Natural killer cell (primary cell): ENCODE measurements around the gene DNPH1. TPM values are rescaled to one million over a fixed set of nuclear protein-coding genes. Genes with fewer than 3 reads are reported as not detected.
A peak's percentile ranks its signal among the peaks of the same experiment; 100 is the strongest.

Source experiments
- ATAC-seq, 3 donors: fragments of 150-1000 bp in 2 of 3; fragments of 200-7000 bp in 1 of 3; cut with Tn5 transposase; 1 replicate in 1 of 3; 2 replicates in 2 of 3; pipeline ENCODE4 v1.10.0; 2021; ENCODE audit warnings: mild to moderate bottlenecking in 2 of 3, moderate library complexity in 2 of 3
- DNase-seq, 2 donors: peaks; one replicate each; pipeline versions ENCODE4 v3.0.0 to v3.0.0-alpha.2; 2013 to 2021; ENCODE audit warnings: mixed read lengths in 1 of 2
- H3K27ac ChIP-seq: one replicate; pipeline ENCODE4 v1.5.1; 2013; ENCODE audit warnings: mild to moderate bottlenecking, low read length
- H3K27me3 ChIP-seq: one replicate; pipeline ENCODE4 v1.6.1; 2013; ENCODE audit warnings: low read length; ENCODE audit not compliant: control insufficient read depth, insufficient read depth
- H3K36me3 ChIP-seq: one replicate; pipeline ENCODE4 v1.6.1; 2013; ENCODE audit warnings: low read length; ENCODE audit not compliant: control insufficient read depth, insufficient read depth
- H3K4me1 ChIP-seq: one replicate; pipeline ENCODE4 v1.6.1; 2013; ENCODE audit warnings: low read length; ENCODE audit not compliant: control insufficient read depth, insufficient read depth
- H3K4me3 ChIP-seq: one replicate; pipeline ENCODE4 v1.5.1; 2013; ENCODE audit warnings: low read length
- H3K9me3 ChIP-seq: one replicate; pipeline ENCODE4 v1.6.1; 2013; ENCODE audit warnings: low read length; ENCODE audit not compliant: control insufficient read depth, insufficient read depth
- H3K27ac Mint-ChIP-seq, 2 donors: one replicate each; pipeline ENCODE4 v1.8.0; 2022; ENCODE audit warnings: mild to moderate bottlenecking in 2 of 2, mixed read lengths in 2 of 2, moderate library complexity in 1 of 2
- H3K27me3 Mint-ChIP-seq, 2 donors: one replicate each; pipeline ENCODE4 v1.8.0; 2022; ENCODE audit warnings: low read depth in 2 of 2, mixed read lengths in 2 of 2
- H3K36me3 Mint-ChIP-seq: one replicate; pipeline ENCODE4 v1.8.0; 2022; ENCODE audit warnings: mixed read lengths
- H3K4me1 Mint-ChIP-seq, 2 donors: one replicate each; pipeline ENCODE4 v1.8.0; 2022; ENCODE audit warnings: mixed read lengths in 2 of 2
- H3K4me3 Mint-ChIP-seq: one replicate; pipeline ENCODE4 v1.8.0; 2022; ENCODE audit warnings: mild to moderate bottlenecking, moderate library complexity, mixed read lengths
- H3K9me3 Mint-ChIP-seq, 2 donors: one replicate each; pipeline ENCODE4 v1.8.0; 2022; ENCODE audit warnings: mixed read lengths in 2 of 2
- WGBS: methylation state at CpG from one replicate; pipeline ENCODE4 v1.1.7; 2013; ENCODE audit warnings: missing lambda C conversion rate; ENCODE audit not compliant: insufficient coverage; 5-methylcytosine and 5-hydroxymethylcytosine counted together
- intact Hi-C: fragments of 100-400 bp; cut with micrococcal nuclease; formaldehyde crosslinking; loops from one replicate; pipeline ENCODE4 v1.14.2; 2022
- total RNA-seq, 4 donors: library from RNA; stranded (reverse); fragments of 120-200 nt in 1 of 4; gene quantifications; one replicate each; pipeline versions ENCODE4 v1.2.3 to v1.2.4, GENCODE V29; 2013 to 2022
- TF ChIP-seq, protein P1 (sequence below): fragments of 200-600 bp; IDR thresholded peaks from one replicate; pipeline ENCODE4 v1.8.0; 2022; ENCODE audit warnings: antibody characterized with exemption

Gene DNPH1
- total RNA-seq, 3 donors from 2014 or later (not counting 1 experiment from before 2014, with no cell fraction given): 6.1 to 10.2 (median 8.0) TPM

DNA sequence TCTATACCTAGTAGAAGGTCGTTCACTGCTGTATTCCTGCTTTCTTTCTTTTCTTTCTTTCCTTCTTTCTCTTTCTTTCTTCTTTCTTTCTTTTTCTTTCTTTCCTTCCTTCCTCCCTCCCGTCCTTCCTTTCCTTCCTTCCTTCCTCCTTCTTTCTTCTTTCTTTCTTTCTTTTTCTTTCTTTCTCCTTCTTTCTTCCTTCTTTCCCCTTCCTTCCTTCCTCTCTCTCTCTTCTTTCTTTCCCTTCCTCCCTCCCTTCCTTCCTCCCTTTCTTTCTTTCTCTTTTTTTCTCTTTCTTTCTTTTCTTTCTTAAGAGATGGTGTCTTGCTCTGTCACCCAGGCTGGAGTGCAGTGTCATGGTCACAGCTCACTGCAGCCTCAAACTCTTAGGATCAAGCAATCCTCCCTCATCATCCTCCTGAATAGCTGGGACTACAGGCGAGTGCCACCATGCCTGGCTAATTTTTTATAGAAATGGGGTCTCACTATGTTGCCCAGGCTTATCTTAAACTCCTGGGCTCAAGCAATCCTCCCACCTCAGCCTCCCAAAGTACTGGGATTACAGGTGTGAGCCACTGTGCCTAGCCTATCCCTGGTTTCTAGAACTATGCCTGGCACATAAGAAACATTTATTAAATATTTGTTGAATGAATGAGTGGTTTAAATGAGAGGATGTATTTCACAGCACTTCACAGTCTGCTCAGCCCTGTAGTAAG is 2.6 kb upstream of the DNPH1 start:
- H3K36me3 Mint-ChIP-seq: no peaks in the 10 kb centered on the region
- ATAC-seq (no peak), DNase-seq (no peak)
- 77% methylated on average over 3 of the region's 3 CpGs for WGBS
- H3K4me1 ChIP-seq: peaks cover 17% of the 10 kb centered on the region
- no peak overlapping the region for H3K4me3 Mint-ChIP-seq
- H3K9me3 ChIP-seq: no peaks in the 10 kb centered on the region
- H3K27me3 Mint-ChIP-seq: peaks cover 16 to 17% of the 10 kb centered on the region in 2 donors
- intact Hi-C loops: loop anchor here (10.0 kb wide), 1 partner anchor 273 kb away; no protein-coding TSS in a partner anchor
- peaks cover 4 to 5% of the 10 kb centered on the region in 2 donors for H3K4me1 Mint-ChIP-seq
- peaks cover 3% of the 10 kb centered on the region for H3K27me3 ChIP-seq
- no peak overlapping the region for H3K4me3 ChIP-seq
- TF ChIP-seq, protein P1, sequence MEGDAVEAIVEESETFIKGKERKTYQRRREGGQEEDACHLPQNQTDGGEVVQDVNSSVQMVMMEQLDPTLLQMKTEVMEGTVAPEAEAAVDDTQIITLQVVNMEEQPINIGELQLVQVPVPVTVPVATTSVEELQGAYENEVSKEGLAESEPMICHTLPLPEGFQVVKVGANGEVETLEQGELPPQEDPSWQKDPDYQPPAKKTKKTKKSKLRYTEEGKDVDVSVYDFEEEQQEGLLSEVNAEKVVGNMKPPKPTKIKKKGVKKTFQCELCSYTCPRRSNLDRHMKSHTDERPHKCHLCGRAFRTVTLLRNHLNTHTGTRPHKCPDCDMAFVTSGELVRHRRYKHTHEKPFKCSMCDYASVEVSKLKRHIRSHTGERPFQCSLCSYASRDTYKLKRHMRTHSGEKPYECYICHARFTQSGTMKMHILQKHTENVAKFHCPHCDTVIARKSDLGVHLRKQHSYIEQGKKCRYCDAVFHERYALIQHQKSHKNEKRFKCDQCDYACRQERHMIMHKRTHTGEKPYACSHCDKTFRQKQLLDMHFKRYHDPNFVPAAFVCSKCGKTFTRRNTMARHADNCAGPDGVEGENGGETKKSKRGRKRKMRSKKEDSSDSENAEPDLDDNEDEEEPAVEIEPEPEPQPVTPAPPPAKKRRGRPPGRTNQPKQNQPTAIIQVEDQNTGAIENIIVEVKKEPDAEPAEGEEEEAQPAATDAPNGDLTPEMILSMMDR: no peak
- no peak overlapping the region for H3K27ac Mint-ChIP-seq
- no peaks in the 10 kb centered on the region for H3K9me3 Mint-ChIP-seq
- H3K27ac ChIP-seq: no peak overlapping the region
- no peaks in the 10 kb centered on the region for H3K36me3 ChIP-seq

DNA sequence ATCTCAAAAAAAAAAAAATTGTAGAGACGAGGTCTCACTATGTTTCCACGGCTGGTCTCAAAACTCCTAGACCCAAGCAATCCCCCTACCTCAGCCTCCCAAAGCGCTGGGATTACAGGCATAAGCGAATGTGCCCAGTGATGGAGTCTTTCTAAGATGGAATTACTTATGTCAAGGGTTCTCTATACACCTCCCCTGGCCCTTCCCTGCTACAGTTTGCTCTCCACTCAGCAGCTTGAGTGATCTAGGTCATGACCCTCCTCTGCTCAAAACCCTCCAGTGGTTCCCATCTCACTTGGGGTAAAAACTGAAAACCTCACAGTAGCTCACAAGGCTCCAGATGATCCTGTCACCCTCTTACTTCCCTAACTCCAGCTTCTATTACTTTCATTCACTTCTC is 1.8 kb upstream of the DNPH1 start:
- no peak overlapping the region for H3K4me3 Mint-ChIP-seq
- WGBS: 88% methylated on average over 4 of the region's 4 CpGs
- no peak overlapping the region for H3K27ac Mint-ChIP-seq

DNA sequence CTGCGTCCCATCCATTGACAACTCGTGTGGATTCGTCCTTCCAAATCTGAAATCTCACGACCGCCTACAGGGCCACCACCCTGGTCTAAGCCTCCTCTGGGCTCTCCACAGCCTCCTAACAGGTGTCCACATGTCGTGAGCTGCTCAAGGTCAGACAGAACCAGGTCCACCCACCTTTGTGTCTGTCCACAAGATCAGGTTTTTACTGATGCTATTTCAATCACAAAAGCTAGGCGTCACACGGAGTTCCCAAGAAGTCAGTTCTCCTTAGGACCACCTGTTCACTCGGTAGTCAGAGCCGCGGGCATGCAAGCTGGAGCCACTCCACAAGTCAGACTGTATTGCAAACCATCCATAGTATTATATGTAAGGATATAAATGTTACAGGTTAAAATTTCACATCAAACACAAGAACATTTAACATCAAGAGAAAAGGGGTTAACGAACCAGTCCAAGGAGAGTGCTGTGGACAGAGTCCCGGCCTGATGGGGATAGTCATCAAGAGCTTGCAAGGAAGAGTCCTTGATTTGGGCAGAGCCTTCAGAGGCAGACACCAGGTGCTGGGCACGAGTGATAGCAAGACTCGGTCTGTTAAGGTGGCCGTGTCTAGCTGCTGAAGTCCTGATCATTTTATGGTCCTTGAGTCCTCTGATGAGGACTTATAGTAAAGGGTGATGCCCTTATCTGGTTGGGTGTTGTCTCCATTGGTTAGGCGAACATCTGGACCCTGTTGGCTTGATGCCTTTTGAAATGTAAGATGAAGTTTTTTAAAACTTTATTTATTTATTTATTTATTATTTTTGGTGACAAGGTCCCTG is 731 bp upstream of the DNPH1 start:
- peaks cover 4 to 5% of the 10 kb centered on the region in 2 donors for H3K4me1 Mint-ChIP-seq
- 81% methylated on average over 16 of the region's 17 CpGs for WGBS

More for the DNA sequence above, 1.8 kb upstream of the DNPH1 start:
- Histone ChIP-seq H3K9me3 (no peaks in the 10 kb centered on the region), H3K27ac (no peak overlapping the region), H3K27me3 (peaks cover 3% of the 10 kb centered on the region), H3K4me1 (peaks cover 17% of the 10 kb centered on the region), H3K36me3 (no peaks in the 10 kb centered on the region), H3K4me3 (no peak overlapping the region)
- intact Hi-C loops: loop anchor here (10.0 kb wide), 1 partner anchor 274 kb away; no protein-coding TSS in a partner anchor
- ATAC-seq (no peak), DNase-seq (peak in 1 of 2 donors; percentile 6)
- TF ChIP-seq, protein P1: no peak
- no peaks in the 10 kb centered on the region for H3K9me3 Mint-ChIP-seq
- H3K27me3 Mint-ChIP-seq: peaks cover 10 to 14% of the 10 kb centered on the region in 2 donors
- H3K4me1 Mint-ChIP-seq: peaks cover 4 to 5% of the 10 kb centered on the region in 2 donors
- no peaks in the 10 kb centered on the region for H3K36me3 Mint-ChIP-seq

More for the DNA sequence above, 731 bp upstream of the DNPH1 start:
- H3K27me3 ChIP-seq: peaks cover 3% of the 10 kb centered on the region
- Mint-ChIP-seq H3K4me3 (peak overlapping the region; percentile 85), H3K27ac (peak overlapping the region; percentile 34 to 75), H3K27me3 (peaks cover 9 to 11% of the 10 kb centered on the region in 2 donors), H3K9me3 (no peaks in the 10 kb centered on the region), H3K36me3 (no peaks in the 10 kb centered on the region)
- no peak overlapping the region for H3K4me3 ChIP-seq
- peak in 1 of 2 donors; percentile 12 for DNase-seq
- no peak for ATAC-seq
- TF ChIP-seq, protein P1: no peak
- no peaks in the 10 kb centered on the region for H3K9me3 ChIP-seq
- H3K27ac ChIP-seq: no peak overlapping the region
- intact Hi-C loops: loop anchor here (10.0 kb wide), 1 partner anchor 275 kb away; no protein-coding TSS in a partner anchor
- H3K4me1 ChIP-seq: peaks cover 25% of the 10 kb centered on the region
- no peaks in the 10 kb centered on the region for H3K36me3 ChIP-seq
